Keratinocyte (primary cell): ENCODE measurements around the gene OTP.

Experiments used
- CTCF ChIP-seq, 3 experiments: IDR thresholded peaks in 1 of 3; conservative IDR thresholded peaks in 1 of 3; optimal IDR thresholded peaks in 1 of 3; 2 replicates in 2 of 3; 3 replicates in 1 of 3; pipeline versions ENCODE3 to v1.5.1; 2011; ENCODE audit warnings: low read length in 3 of 3, mild to moderate bottlenecking in 3 of 3, moderate library complexity in 2 of 3, control low read depth in 1 of 3, inconsistent platforms in 1 of 3; ENCODE audit not compliant: insufficient read depth in 2 of 3; ENCODE audit errors: extremely low read depth in 1 of 3
- EZH2 ChIP-seq: IDR thresholded peaks from one replicate; pipeline ENCODE4 v1.6.1; 2012; ENCODE audit warnings: inconsistent platforms, mild to moderate bottlenecking, low read length, moderate library complexity

GRCh38 chr5:77641963-77642737 is 3.6 kb upstream of the OTP start:
- TF ChIP-seq CTCF (optimal IDR thresholded peaks at IDR 0.05 in 1 of 3, IDR thresholded peaks at IDR 0.05 in 1 of 3, conservative IDR thresholded peaks at IDR 0.05 in 1 of 3; ENCODE audit: extremely low read depth in 1 of 3, insufficient read depth in 2 of 3, low read length in 3 of 3) (no peak), EZH2 (no peak)
